Prostate gland (tissue), 2 donors: ENCODE results near the gene GSTA3.
"Not testable (repeated sequence)": the region's sequence is repeated elsewhere in the genome, so short reads cannot be mapped to it uniquely, and the experiment has no call there.

Source experiments
- CTCF ChIP-seq, 4 experiments: fragments of 200-600 bp in 2 of 4; fragments of 450-650 bp in 2 of 4; sonication (generic) in 2 of 4; IDR thresholded peaks; 1 replicate in 3 of 4; 2 replicates in 1 of 4; pipeline ENCODE4 v1.5.1; 2016 to 2019; ENCODE audit warnings: antibody characterized with exemption in 4 of 4, mild to moderate bottlenecking in 2 of 4, moderate library complexity in 2 of 4
- POLR2A ChIP-seq: fragments of 450-650 bp; IDR thresholded peaks from one replicate; pipeline ENCODE4 v1.6.1; 2016; ENCODE audit warnings: antibody characterized with exemption, mild to moderate bottlenecking

- TF ChIP-seq CTCF (IDR thresholded peaks at IDR 0.05); POLR2A: not testable (repeated sequence)
These were observed 39.0 kb downstream of the GSTA3 start for GRCh38 chr6:52870335-52871091.
